Measurements from ENCODE around the gene HPSE. TPM values are rescaled to one million over a fixed set of nuclear protein-coding genes. Genes with fewer than 3 reads are reported as not detected.

Gene HPSE
- polyA plus RNA-seq, 1 donor from 2014 or later, result 0.16 TPM

GRCh38 chr4:83331956-83332355, 2.7 kb downstream of the HPSE start:
- Histone ChIP-seq H3K9me2 (ENCODE audit: insufficient read depth, low read length) (no peaks in the 10 kb centered on the region), H3K9me3 (ENCODE audit: low read length) (no peaks in the 10 kb centered on the region), H4K20me1 (ENCODE audit: insufficient read depth) (no peaks in the 10 kb centered on the region), H3K79me2 (replicated peaks; ENCODE audit: insufficient read depth, low read length) (no peaks in the 10 kb centered on the region), H3K4me2 (ENCODE audit: low read length) (no peak overlapping the region), H3F3A (ENCODE audit: insufficient read depth, low read length, poor library complexity, severe bottlenecking) (no peaks in the 10 kb centered on the region), H3K27ac (ENCODE audit: low read length) (no peak overlapping the region), H3K36me3 (ENCODE audit: insufficient read depth, low read length) (no peaks in the 10 kb centered on the region), H3K9ac (ENCODE audit: low read length) (no peak overlapping the region), H3K4me3 (ENCODE audit: low read length) (no peak overlapping the region), H3K27me3 (ENCODE audit: insufficient read depth, low read depth, low read length) (peaks cover 42% of the 10 kb centered on the region), H2AFZ (ENCODE audit: low read depth, low read length) (no peak overlapping the region)
- TF ChIP-seq CTCF (IDR thresholded peaks at IDR 0.05; ENCODE audit: poor library complexity, severe bottlenecking), result no peak
- no peak for TF ChIP-seq EZH2 (IDR thresholded peaks at IDR 0.05; ENCODE audit: borderline replicate concordance, insufficient read depth, low read length, poor library complexity, severe bottlenecking)
- no peak for TF ChIP-seq RAD21 (conservative IDR thresholded peaks at IDR 0.05)
- TF ChIP-seq REST (IDR thresholded peaks at IDR 0.05; ENCODE audit: borderline replicate concordance), result no peak
- TF ChIP-seq SMC3 (conservative IDR thresholded peaks at IDR 0.05; ENCODE audit: poor library complexity), result no peak
- TF ChIP-seq MXI1 (conservative IDR thresholded peaks at IDR 0.05; ENCODE audit: poor library complexity, severe bottlenecking), result no peak
- no peak for TF ChIP-seq EP300 (conservative IDR thresholded peaks at IDR 0.05; ENCODE audit: poor library complexity, severe bottlenecking)
- TF ChIP-seq POLR2AphosphoS5 (IDR thresholded peaks at IDR 0.05), result no peak
- TF ChIP-seq TAF1 (IDR thresholded peaks at IDR 0.05; ENCODE audit: low read depth), result no peak

- Histone ChIP-seq H3K36me3 (ENCODE audit: insufficient read depth, low read length) (no peaks in the 10 kb centered on the region), H4K20me1 (ENCODE audit: insufficient read depth) (no peaks in the 10 kb centered on the region), H2AFZ (ENCODE audit: low read depth, low read length) (no peak overlapping the region), H3K9ac (ENCODE audit: low read length) (no peak overlapping the region), H3K4me3 (ENCODE audit: low read length) (no peak overlapping the region), H3K4me2 (ENCODE audit: low read length) (no peak overlapping the region), H3K79me2 (replicated peaks; ENCODE audit: insufficient read depth, low read length) (no peaks in the 10 kb centered on the region), H3F3A (ENCODE audit: insufficient read depth, low read length, poor library complexity, severe bottlenecking) (no peaks in the 10 kb centered on the region), H3K9me2 (ENCODE audit: insufficient read depth, low read length) (no peaks in the 10 kb centered on the region), H3K27ac (ENCODE audit: low read length) (no peak overlapping the region), H3K27me3 (ENCODE audit: insufficient read depth, low read depth, low read length) (peaks cover 26% of the 10 kb centered on the region), H3K9me3 (ENCODE audit: low read length) (no peaks in the 10 kb centered on the region)
- TF ChIP-seq TAF1 (IDR thresholded peaks at IDR 0.05; ENCODE audit: low read depth) (no peak), EZH2 (IDR thresholded peaks at IDR 0.05; ENCODE audit: borderline replicate concordance, insufficient read depth, low read length, poor library complexity, severe bottlenecking) (no peak)
Observed at GRCh38 chr4:83329521-83330110, 5.0 kb downstream of the HPSE start.
